Breast epithelium (tissue), 4 donors: ENCODE data around the gene DOP1B. TPM values are rescaled to one million over a fixed set of nuclear protein-coding genes. Genes with fewer than 3 reads are reported as not detected.

Source experiments
- DNase-seq, 2 donors: peaks; one replicate each; pipeline ENCODE4 v3.0.0-alpha.2; 2019; ENCODE audit warnings: low spot score in 2 of 2
- H3K27ac ChIP-seq, 2 donors: fragments of 200-600 bp; sonication (generic) in 1 of 2; one replicate each; pipeline ENCODE4 v1.5.1; 2016 to 2019; ENCODE audit warnings: mild to moderate bottlenecking in 1 of 2
- H3K27me3 ChIP-seq, 2 donors: fragments of 200-600 bp; sonication (generic) in 1 of 2; one replicate each; pipeline versions ENCODE4 v1.5.1 to v1.6.0; 2017 to 2019; ENCODE audit warnings: control low read depth in 1 of 2, mild to moderate bottlenecking in 1 of 2
- H3K36me3 ChIP-seq: fragments of 200-600 bp; one replicate; pipeline ENCODE4 v1.5.1; 2019
- H3K4me1 ChIP-seq, 2 donors: fragments of 200-600 bp; sonication (generic); one replicate each; pipeline ENCODE4 v1.5.1; 2016 to 2019; ENCODE audit warnings: control low read depth in 1 of 2
- H3K4me3 ChIP-seq, 3 donors: fragments of 200-600 bp; sonication (generic); 1 replicate in 2 of 3; 2 replicates in 1 of 3; pipeline ENCODE4 v1.5.1; 2016 to 2019; ENCODE audit warnings: mild to moderate bottlenecking in 3 of 3, moderate library complexity in 2 of 3
- H3K9me3 ChIP-seq, 2 donors: fragments of 200-600 bp; sonication (generic) in 1 of 2; one replicate each; pipeline ENCODE4 v1.5.1; 2016 to 2019; ENCODE audit warnings: control low read depth in 1 of 2
- POLR2A ChIP-seq: fragments of 450-650 bp; IDR thresholded peaks from one replicate; pipeline ENCODE4 v1.6.1; 2016; ENCODE audit warnings: antibody characterized with exemption, mild to moderate bottlenecking, moderate library complexity
- POLR2AphosphoS5 ChIP-seq, 3 donors: sonication (generic); formaldehyde crosslinking; IDR thresholded peaks; one replicate each; pipeline ENCODE4 v1.6.1; 2017; ENCODE audit warnings: antibody characterized with exemption in 3 of 3
- intact Hi-C: fragments of 100-400 bp; cut with DNase I; formaldehyde crosslinking; loops from one replicate; pipeline ENCODE4 v1.15.1; 2023; ENCODE audit warnings: low total_unique reads
- total RNA-seq, 3 donors: library from RNA; depleted of rRNA; stranded (reverse); fragments of >200 nt; gene quantifications; one replicate each; pipeline ENCODE4 v1.1.0, GENCODE V29; 2016
- TF ChIP-seq, protein P1 (sequence below), 3 donors: fragments of 450-650 bp; IDR thresholded peaks; one replicate each; pipeline ENCODE4 v1.5.1; 2016 to 2017; ENCODE audit warnings: antibody characterized with exemption in 3 of 3, mild to moderate bottlenecking in 3 of 3, moderate library complexity in 3 of 3

DOP1B gene
- total RNA-seq, 3 donors from 2014 or later, result 11.5 to 21.4 (median 19.7) TPM

DNA sequence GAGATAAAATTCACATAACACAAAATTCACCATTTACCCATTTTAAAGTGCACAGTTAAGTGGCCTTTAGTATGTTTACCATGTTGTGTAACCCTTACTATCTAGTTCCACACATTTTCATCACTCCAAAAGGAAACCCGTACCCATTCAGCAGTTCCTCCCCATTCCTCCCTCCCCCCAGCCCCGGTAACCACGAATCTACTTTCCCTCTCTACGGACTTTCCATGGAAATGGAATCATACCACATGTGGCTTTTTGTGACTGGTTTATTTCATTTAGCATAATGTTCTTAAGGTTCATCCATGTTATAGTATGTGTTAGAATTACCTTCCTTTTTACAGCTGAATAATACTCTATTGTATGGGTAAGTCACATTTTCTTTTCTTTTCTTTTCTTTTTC, 10.9 kb downstream of the DOP1B start:
- TF ChIP-seq POLR2A, result no peak
- no peak for TF ChIP-seq POLR2AphosphoS5 (IDR thresholded peaks at IDR 0.05)
- TF ChIP-seq, protein P1, sequence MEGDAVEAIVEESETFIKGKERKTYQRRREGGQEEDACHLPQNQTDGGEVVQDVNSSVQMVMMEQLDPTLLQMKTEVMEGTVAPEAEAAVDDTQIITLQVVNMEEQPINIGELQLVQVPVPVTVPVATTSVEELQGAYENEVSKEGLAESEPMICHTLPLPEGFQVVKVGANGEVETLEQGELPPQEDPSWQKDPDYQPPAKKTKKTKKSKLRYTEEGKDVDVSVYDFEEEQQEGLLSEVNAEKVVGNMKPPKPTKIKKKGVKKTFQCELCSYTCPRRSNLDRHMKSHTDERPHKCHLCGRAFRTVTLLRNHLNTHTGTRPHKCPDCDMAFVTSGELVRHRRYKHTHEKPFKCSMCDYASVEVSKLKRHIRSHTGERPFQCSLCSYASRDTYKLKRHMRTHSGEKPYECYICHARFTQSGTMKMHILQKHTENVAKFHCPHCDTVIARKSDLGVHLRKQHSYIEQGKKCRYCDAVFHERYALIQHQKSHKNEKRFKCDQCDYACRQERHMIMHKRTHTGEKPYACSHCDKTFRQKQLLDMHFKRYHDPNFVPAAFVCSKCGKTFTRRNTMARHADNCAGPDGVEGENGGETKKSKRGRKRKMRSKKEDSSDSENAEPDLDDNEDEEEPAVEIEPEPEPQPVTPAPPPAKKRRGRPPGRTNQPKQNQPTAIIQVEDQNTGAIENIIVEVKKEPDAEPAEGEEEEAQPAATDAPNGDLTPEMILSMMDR (IDR thresholded peaks at IDR 0.05), result no peak
- H3K36me3 ChIP-seq, result no peaks in the 10 kb centered on the region
- no peaks in the 10 kb centered on the region for H3K27me3 ChIP-seq
- DNase-seq, result no peak
- H3K27ac ChIP-seq, result no peak overlapping the region
- H3K9me3 ChIP-seq, result no peaks in the 10 kb centered on the region
- H3K4me1 ChIP-seq, result no peaks in the 10 kb centered on the region
- intact Hi-C loops, result no loop called here
- no peak overlapping the region for H3K4me3 ChIP-seq

DNA sequence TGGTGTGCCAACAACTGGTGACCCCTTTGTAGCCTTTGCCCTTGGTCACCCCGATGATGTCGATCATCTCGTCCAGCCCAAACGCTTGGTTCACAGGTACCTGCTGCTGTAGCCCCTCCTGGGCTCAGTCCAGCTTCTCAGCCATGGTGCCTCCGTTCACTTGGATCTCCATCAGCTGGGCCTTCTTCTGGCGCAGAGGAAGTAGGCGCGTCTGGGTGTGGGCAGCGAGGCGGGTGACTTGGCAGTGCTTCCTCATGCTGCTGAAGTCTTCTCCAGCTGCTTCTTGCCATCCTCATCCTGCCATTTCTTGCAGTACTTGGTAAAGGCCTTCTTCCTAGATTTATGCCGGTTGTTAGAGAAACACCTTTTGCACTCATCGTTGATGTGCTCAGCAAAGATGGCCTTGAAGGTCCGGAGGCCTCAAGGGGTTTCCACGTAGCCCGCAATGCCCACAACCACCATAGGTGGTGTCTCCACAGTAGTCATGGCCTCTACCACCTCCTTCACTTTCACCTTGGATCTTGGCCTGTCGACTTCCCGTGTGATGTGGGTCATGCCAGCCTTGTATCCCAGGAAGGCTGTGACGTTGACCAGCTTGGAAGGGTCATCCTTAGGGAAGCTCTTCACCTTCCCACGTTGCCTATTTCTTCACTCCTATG, 13.0 kb downstream of the DOP1B start:
- Histone ChIP-seq H3K4me1 (no peaks in the 10 kb centered on the region), H3K27ac (no peak overlapping the region), H3K9me3 (no peaks in the 10 kb centered on the region), H3K36me3 (no peaks in the 10 kb centered on the region), H3K4me3 (no peak overlapping the region), H3K27me3 (no peaks in the 10 kb centered on the region)
- DNase-seq, result no peak
- TF ChIP-seq POLR2A (no peak), POLR2AphosphoS5 (IDR thresholded peaks at IDR 0.05) (no peak)
- TF ChIP-seq, protein P1 (IDR thresholded peaks at IDR 0.05), result no peak
- intact Hi-C loops, result no loop called here

DNA sequence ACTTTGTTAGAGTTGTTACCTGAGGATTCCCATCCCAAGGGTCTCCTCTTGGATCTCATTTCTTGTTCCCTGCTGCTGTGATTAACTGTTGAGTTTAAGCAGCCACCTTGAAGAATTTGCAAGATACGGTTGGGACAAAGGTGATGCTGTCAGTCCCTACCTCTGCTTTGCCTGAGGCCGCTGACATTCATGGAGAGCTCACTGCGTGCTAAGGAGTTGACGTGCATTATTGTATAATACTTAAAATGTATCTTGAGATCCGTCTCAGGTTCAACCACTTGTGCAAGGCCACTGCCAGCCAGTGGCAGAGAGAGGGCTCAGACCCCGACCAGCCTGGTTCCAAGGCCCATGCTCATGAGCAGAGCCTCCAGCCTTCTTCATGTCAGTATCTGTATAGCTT, 14.2 kb downstream of the DOP1B start:
- H3K9me3 ChIP-seq, result no peaks in the 10 kb centered on the region
- H3K27ac ChIP-seq, result no peak overlapping the region
- H3K36me3 ChIP-seq, result no peaks in the 10 kb centered on the region
- intact Hi-C loops, result no loop called here
- no peaks in the 10 kb centered on the region for H3K4me1 ChIP-seq
- no peak for DNase-seq
- H3K4me3 ChIP-seq, result no peak overlapping the region
- H3K27me3 ChIP-seq, result no peaks in the 10 kb centered on the region
- TF ChIP-seq, protein P1 (IDR thresholded peaks at IDR 0.05), result no peak
- TF ChIP-seq POLR2AphosphoS5 (IDR thresholded peaks at IDR 0.05) (no peak), POLR2A (no peak)

DNA sequence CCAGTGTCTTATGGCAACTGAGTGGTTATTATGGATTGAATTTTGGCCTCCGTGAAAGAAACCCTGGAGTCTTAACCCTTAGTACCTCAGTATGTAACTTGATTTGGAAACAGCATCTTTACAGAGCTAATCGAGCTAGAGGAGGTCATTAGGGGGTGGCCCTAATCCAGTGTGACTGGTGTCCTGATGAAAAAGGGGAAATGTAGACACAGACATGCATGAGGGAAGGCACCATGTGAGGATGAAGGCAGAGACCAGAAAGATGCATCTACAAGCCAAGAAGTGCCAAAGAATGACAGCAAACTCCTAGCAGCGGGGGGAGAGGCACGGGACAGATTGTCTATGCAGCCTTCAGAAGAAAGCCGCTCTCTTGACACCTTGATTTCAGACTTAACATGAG, 14.7 kb downstream of the DOP1B start:
- TF ChIP-seq POLR2AphosphoS5 (IDR thresholded peaks at IDR 0.05), result no peak
- TF ChIP-seq POLR2A, result no peak
- TF ChIP-seq, protein P1 (IDR thresholded peaks at IDR 0.05), result no peak
- Histone ChIP-seq H3K9me3 (no peaks in the 10 kb centered on the region), H3K4me1 (no peaks in the 10 kb centered on the region), H3K36me3 (no peaks in the 10 kb centered on the region), H3K27me3 (no peaks in the 10 kb centered on the region), H3K27ac (no peak overlapping the region), H3K4me3 (no peak overlapping the region)
- intact Hi-C loops, result no loop called here
- DNase-seq, result no peak

DNA sequence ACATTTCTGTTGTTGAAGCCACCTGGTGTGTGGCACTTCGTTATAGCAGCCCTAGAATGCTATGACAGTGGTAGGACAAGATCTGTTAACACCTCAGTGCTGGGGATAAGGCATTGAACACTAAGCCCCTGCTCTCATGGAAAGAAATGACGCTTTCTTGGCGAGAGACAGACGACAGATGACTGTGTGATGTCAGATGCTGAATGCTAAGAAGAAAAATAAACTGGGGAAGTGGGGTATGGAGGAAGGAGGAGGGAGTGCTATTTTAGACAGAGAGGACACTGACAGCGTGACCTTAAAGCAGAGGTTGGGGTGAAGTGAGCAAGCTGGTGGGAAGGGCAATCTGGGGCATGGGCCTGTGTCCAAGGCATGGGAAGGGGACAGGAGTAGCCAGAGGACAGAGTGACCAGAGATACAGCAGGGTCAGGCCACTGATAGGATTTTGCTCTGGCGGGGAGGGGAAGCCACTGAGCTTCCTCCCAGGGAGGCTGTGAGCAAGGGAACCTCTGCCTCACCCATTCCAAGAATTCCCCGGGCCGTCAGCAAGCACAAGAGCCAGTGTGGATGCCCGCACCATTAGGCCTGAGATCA, 15.2 kb downstream of the DOP1B start:
- H3K4me1 ChIP-seq, result no peaks in the 10 kb centered on the region
- intact Hi-C loops, result no loop called here
- H3K36me3 ChIP-seq, result no peaks in the 10 kb centered on the region
- H3K4me3 ChIP-seq, result no peak overlapping the region
- no peak for DNase-seq
- H3K27ac ChIP-seq, result no peak overlapping the region
- TF ChIP-seq POLR2AphosphoS5 (IDR thresholded peaks at IDR 0.05), result no peak
- TF ChIP-seq POLR2A, result no peak
- TF ChIP-seq, protein P1 (IDR thresholded peaks at IDR 0.05), result no peak
- H3K27me3 ChIP-seq, result no peaks in the 10 kb centered on the region
- H3K9me3 ChIP-seq, result no peaks in the 10 kb centered on the region
